Caco-2 (cell line): ENCODE results near the gene EIF4E1B. TPM values are rescaled to one million over a fixed set of nuclear protein-coding genes. Genes with fewer than 3 reads are reported as not detected.

Experiments used
- BruUV-seq: library from RNA; stranded (reverse); fragments of 400-500 nt; replicated peaks from 2 replicates; lab custom pipeline; 2021; lab: Mats Ljungman, UMichigan
- CTCF ChIA-PET: fragments of 300-600 bp; sonication (Branson Sonifier 250); formaldehyde crosslinking; loops from one replicate; lab custom pipeline; 2022; ENCODE audit warnings: antibody characterized with exemption; lab: Charles Lee
- POLR2A ChIA-PET: fragments of 300-600 bp; sonication (Branson Sonifier 250); formaldehyde crosslinking; loops from one replicate; lab custom pipeline; 2022; ENCODE audit warnings: antibody characterized with exemption; lab: Charles Lee
- DNase-seq, 2 experiments: peaks; one replicate each; pipeline versions ENCODE4 v3.0.0 to v3.0.0-alpha.2; 2020 to 2022
- H3K27me3 ChIP-seq: replicated peaks from 2 replicates; pipeline ENCODE4 v1.6.0; 2011; ENCODE audit warnings: low read length; ENCODE audit not compliant: control insufficient read depth, insufficient read depth
- H3K36me3 ChIP-seq: 2 replicates; pipeline ENCODE4 v1.5.1; 2011; ENCODE audit warnings: low read length; ENCODE audit not compliant: control insufficient read depth, insufficient read depth
- H3K4me1 ChIP-seq: fragments of 250-450 bp; sonication (Bioruptor Pico); 2 replicates; pipeline ENCODE4 v1.5.1; 2020; ENCODE audit warnings: mild to moderate bottlenecking
- H3K4me3 ChIP-seq: 2 replicates; pipeline ENCODE4 v1.5.1; 2011; ENCODE audit warnings: low read depth, mild to moderate bottlenecking, control low read depth, low read length
- H3K9me3 ChIP-seq: fragments of 250-450 bp; sonication (Bioruptor Pico); 2 replicates; pipeline ENCODE4 v1.5.1; 2020; ENCODE audit warnings: mild to moderate bottlenecking, moderate library complexity
- H3K27ac Mint-ChIP-seq: one replicate; pipeline ENCODE4 v1.8.0; 2022; ENCODE audit warnings: mixed read lengths; ENCODE audit not compliant: unreplicated experiment
- H3K27me3 Mint-ChIP-seq: one replicate; pipeline ENCODE4 v1.8.0; 2022; ENCODE audit warnings: mixed read lengths; ENCODE audit not compliant: insufficient read depth, unreplicated experiment
- H3K36me3 Mint-ChIP-seq: one replicate; pipeline ENCODE4 v1.8.0; 2022; ENCODE audit warnings: mild to moderate bottlenecking, mixed read lengths; ENCODE audit not compliant: insufficient read depth, unreplicated experiment
- H3K4me1 Mint-ChIP-seq: one replicate; pipeline ENCODE4 v1.8.0; 2022; ENCODE audit warnings: low read depth, mixed read lengths; ENCODE audit not compliant: unreplicated experiment
- H3K4me3 Mint-ChIP-seq: one replicate; pipeline ENCODE4 v1.8.0; 2022; ENCODE audit warnings: mild to moderate bottlenecking, moderate library complexity, mixed read lengths; ENCODE audit not compliant: unreplicated experiment
- H3K9me3 Mint-ChIP-seq: one replicate; pipeline ENCODE4 v1.8.0; 2022; ENCODE audit warnings: mixed read lengths; ENCODE audit not compliant: unreplicated experiment
- intact Hi-C: fragments of 100-400 bp; cut with micrococcal nuclease; formaldehyde crosslinking; loops from one replicate; pipeline ENCODE4 v1.10.0; 2022; ENCODE audit not compliant: unreplicated experiment
- total RNA-seq: library from RNA; stranded (reverse); gene quantifications from 2 replicates; pipeline ENCODE4 v1.2.3, GENCODE V29; 2022
- TF ChIP-seq, protein P1 (sequence below), 2 experiments: fragments of 200-600 bp in 1 of 2; IDR thresholded peaks; 1 replicate in 1 of 2; 2 replicates in 1 of 2; pipeline versions ENCODE4 v1.5.1 to v1.8.0; 2011 to 2022; ENCODE audit warnings: antibody characterized with exemption in 1 of 2, control low read depth in 1 of 2, inconsistent platforms in 1 of 2, low read depth in 1 of 2, low read length in 1 of 2, mild to moderate bottlenecking in 1 of 2, moderate library complexity in 1 of 2; ENCODE audit not compliant: insufficient read depth in 1 of 2, severe bottlenecking in 1 of 2, unreplicated experiment in 1 of 2

Gene EIF4E1B
- total RNA-seq, 1 experiment from 2014 or later, result not detected

DNA sequence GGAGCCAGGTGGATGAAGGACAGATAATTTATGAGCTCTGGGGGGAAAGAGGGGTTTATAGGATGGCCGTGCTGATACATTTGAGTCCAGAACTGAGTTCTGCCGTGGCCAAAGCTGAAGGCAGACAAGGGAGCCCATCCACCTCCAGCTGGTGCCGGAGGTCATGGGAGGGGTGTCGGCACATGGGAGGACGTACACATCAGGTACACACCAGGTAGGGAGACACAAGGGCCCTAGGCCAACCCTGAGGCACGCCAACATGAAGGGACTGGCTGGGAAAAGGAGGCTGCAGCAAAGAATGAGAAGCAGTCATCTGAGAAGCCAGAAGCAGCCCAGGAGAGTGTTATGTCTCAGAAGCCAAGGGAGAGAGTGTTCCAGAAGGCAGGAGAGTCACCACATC lies 18.5 kb upstream of the EIF4E1B start:
- no TSS peak for BruUV-seq

DNA sequence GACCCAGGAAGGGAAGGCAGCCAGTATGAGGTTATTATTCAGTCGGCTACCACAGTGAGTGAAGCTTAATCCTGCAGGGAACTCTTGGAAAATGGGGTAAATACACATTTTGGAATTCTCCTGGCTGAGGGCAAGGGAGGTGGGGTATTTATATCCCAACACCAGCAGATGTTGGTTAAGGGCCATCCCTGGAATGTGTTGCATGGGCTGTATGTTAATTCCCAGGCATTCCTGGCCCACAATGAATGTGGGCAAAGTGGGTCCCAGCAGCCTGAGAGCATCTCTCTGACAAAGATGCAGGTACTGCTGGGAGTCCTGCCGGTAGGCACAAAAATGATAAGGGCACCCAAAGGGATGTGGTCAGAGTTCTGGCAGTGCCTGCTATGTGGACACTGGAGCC lies 17.6 kb upstream of the EIF4E1B start:
- no peak overlapping the region for H3K4me3 ChIP-seq
- no peaks in the 10 kb centered on the region for H3K27me3 ChIP-seq
- peaks cover 9% of the 10 kb centered on the region for H3K36me3 Mint-ChIP-seq
- no peaks in the 10 kb centered on the region for H3K9me3 ChIP-seq
- no TSS peak for BruUV-seq
- CTCF ChIA-PET, result no interaction called here
- H3K9me3 Mint-ChIP-seq, result no peaks in the 10 kb centered on the region
- POLR2A ChIA-PET, result no interaction called here
- intact Hi-C loops, result no loop called here
- no peak for DNase-seq
- H3K4me1 ChIP-seq, result 0 out of 2 replicates have a peak, but pooled peaks cover 6% of the 10 kb centered on the region
- H3K4me3 Mint-ChIP-seq, result no peak overlapping the region
- H3K4me1 Mint-ChIP-seq, result peaks cover 8% of the 10 kb centered on the region
- no peak overlapping the region for H3K27ac Mint-ChIP-seq
- TF ChIP-seq, protein P1, sequence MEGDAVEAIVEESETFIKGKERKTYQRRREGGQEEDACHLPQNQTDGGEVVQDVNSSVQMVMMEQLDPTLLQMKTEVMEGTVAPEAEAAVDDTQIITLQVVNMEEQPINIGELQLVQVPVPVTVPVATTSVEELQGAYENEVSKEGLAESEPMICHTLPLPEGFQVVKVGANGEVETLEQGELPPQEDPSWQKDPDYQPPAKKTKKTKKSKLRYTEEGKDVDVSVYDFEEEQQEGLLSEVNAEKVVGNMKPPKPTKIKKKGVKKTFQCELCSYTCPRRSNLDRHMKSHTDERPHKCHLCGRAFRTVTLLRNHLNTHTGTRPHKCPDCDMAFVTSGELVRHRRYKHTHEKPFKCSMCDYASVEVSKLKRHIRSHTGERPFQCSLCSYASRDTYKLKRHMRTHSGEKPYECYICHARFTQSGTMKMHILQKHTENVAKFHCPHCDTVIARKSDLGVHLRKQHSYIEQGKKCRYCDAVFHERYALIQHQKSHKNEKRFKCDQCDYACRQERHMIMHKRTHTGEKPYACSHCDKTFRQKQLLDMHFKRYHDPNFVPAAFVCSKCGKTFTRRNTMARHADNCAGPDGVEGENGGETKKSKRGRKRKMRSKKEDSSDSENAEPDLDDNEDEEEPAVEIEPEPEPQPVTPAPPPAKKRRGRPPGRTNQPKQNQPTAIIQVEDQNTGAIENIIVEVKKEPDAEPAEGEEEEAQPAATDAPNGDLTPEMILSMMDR (IDR thresholded peaks at IDR 0.05; ENCODE audit: insufficient read depth in 1 of 2, low read depth in 1 of 2, low read length in 1 of 2, severe bottlenecking in 1 of 2, unreplicated experiment in 1 of 2), result no peak
- H3K36me3 ChIP-seq, result no peaks in the 10 kb centered on the region
- H3K27me3 Mint-ChIP-seq, result peaks cover 24% of the 10 kb centered on the region

More for the DNA sequence above, 18.5 kb upstream of the EIF4E1B start:
- Histone ChIP-seq H3K4me1 (0 out of 2 replicates have a peak, but pooled peaks cover 6% of the 10 kb centered on the region), H3K27me3 (no peaks in the 10 kb centered on the region), H3K9me3 (no peaks in the 10 kb centered on the region), H3K36me3 (no peaks in the 10 kb centered on the region), H3K4me3 (no peak overlapping the region)
- Mint-ChIP-seq H3K27ac (no peak overlapping the region), H3K27me3 (peaks cover 19% of the 10 kb centered on the region), H3K9me3 (no peaks in the 10 kb centered on the region), H3K4me3 (no peak overlapping the region), H3K4me1 (peaks cover 8% of the 10 kb centered on the region), H3K36me3 (peaks cover 9% of the 10 kb centered on the region)
- ChIA-PET POLR2A (no interaction called here), CTCF (no interaction called here)
- DNase-seq, result no peak
- TF ChIP-seq, protein P1 (IDR thresholded peaks at IDR 0.05; ENCODE audit: insufficient read depth in 1 of 2, low read depth in 1 of 2, low read length in 1 of 2, severe bottlenecking in 1 of 2, unreplicated experiment in 1 of 2), result no peak
- intact Hi-C loops, result no loop called here

DNA sequence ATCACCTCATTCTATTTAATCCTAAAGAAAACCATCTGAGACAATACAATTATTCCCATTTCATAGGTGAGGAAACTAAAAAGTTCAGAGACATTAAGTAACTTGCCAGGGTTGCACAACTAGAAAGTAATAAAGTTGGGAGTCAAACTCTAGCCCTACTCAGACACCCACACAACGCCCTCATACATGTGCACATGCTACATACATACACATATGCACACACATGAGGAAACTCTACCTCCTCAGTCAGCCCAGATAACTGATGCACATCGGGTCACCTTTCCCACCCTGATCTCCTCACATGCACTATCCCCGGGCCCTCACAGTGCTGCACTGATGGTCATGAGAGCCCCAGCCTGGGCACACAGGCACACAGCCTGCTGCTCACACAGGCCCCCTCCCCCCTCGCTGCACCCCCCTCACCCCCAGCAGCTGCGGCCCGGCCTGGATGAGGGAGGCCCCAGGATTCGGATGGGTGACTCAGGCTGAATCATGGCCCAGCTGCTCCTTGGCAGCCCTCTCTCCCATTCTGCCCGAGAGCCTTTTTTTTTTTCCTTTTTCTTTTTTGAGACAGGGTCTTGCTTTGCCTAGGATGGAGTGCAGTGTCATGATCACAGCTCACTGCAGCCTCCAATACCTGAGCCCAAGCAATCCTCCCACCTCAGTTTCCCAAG lies 15.5 kb upstream of the EIF4E1B start:
- Mint-ChIP-seq H3K36me3 (no peaks in the 10 kb centered on the region), H3K27me3 (peaks cover 28% of the 10 kb centered on the region), H3K4me1 (no peaks in the 10 kb centered on the region), H3K4me3 (no peak overlapping the region), H3K27ac (no peak overlapping the region), H3K9me3 (no peaks in the 10 kb centered on the region)
- H3K4me3 ChIP-seq, result no peak overlapping the region
- CTCF ChIA-PET, result no interaction called here
- TF ChIP-seq, protein P1 (IDR thresholded peaks at IDR 0.05; ENCODE audit: insufficient read depth in 1 of 2, low read depth in 1 of 2, low read length in 1 of 2, severe bottlenecking in 1 of 2, unreplicated experiment in 1 of 2), result no peak
- no peaks in the 10 kb centered on the region for H3K36me3 ChIP-seq
- H3K27me3 ChIP-seq, result no peaks in the 10 kb centered on the region; the same call in none of the 2 replicates
- intact Hi-C loops, result no loop called here
- POLR2A ChIA-PET, result no interaction called here
- H3K9me3 ChIP-seq, result no peaks in the 10 kb centered on the region
- BruUV-seq, result no TSS peak
- peaks cover 4% of the 10 kb centered on the region; the same call in 1 of the 2 replicates for H3K4me1 ChIP-seq
- DNase-seq, result no peak
